GM10266 (cell line): ENCODE data around the gene UBASH3A.
"Not testable (repeated sequence)": the region's sequence is repeated elsewhere in the genome, so short reads cannot be mapped to it uniquely, and the experiment has no call there.

Source experiments
- DNase-seq: peaks from one replicate; pipeline ENCODE4 v3.0.0; 2012; ENCODE audit errors: extremely low spot score
- CTCF ChIP-seq: IDR thresholded peaks from 2 replicates; pipeline ENCODE4 v1.5.1; 2012; ENCODE audit warnings: mild to moderate bottlenecking, low read depth; ENCODE audit not compliant: control insufficient read depth, insufficient read depth; ENCODE audit errors: missing control alignments

Gene UBASH3A

GRCh38 chr21:42405064-42406013 is 1.6 kb downstream of the UBASH3A start:
- TF ChIP-seq CTCF: no peak
- no peak for DNase-seq

DNA sequence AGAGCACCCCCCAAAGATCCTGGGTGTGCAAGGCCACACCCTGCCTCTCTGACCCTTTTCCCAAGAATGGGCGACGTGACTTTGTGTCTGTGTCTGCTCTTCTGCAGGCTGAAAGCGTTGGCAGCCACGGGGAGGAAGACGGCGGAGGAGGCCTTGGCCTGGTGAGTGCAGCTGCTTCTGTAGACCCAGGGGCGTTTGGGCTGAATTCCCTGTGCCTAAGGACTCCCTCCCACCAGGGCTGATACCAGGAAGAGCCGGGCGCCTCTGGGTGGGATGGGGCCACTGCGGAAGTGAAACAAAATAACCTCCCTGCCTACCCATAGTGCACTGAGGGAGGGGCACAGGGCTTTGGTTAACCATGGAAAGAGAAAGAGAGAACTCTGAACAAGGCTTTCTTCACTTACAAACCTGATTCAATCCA is 2.5 kb downstream of the UBASH3A start:
- DNase-seq: no peak
- TF ChIP-seq CTCF: no peak

- DNase-seq: no peak
- TF ChIP-seq CTCF: no peak
Measured at GRCh38 chr21:42406866-42407265, 3.2 kb downstream of the UBASH3A start.

DNA sequence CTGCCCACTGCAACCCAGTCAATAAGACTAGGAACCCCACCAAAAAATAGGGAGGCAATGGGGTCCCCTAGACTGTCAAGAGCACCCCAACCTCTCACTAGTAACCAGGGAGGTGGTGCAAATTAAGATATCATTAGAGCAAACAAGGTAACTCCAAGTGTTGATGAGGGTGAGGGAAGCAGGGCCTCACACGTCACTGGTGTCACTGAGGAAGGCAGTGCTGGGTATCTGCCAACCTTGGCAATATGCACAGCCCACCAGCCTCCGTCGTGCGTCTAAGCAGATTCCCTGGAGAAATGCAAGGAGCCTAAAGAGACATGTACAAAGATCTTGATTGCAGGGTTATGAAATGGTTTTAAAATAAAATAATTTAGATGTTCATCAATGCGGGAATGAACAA is 3.8 kb downstream of the UBASH3A start:
- TF ChIP-seq CTCF: no peak
- DNase-seq: no peak

GRCh38 chr21:42408718-42409117 is 5.0 kb downstream of the UBASH3A start:
- not testable (repeated sequence) for DNase-seq

DNA sequence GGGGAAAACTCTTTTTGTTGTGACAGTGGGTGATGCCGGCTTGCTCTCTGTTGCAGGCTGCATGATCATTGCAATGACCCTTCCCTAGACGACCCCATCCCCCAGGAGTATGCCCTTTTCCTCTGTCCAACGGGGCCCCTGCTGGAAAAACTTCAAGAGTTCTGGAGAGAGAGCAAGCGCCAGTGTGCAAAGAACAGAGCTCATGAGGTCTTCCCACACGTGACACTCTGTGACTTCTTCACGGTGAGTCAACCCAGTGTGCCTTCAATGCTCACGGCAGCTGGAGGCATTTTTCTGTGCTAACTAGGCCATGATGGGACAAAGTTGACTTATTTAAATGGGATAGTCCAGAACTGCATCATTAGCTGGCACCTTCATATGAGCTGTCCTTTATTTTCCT is 5.7 kb downstream of the UBASH3A start:
- DNase-seq: no peak
- no peak for TF ChIP-seq CTCF

DNA sequence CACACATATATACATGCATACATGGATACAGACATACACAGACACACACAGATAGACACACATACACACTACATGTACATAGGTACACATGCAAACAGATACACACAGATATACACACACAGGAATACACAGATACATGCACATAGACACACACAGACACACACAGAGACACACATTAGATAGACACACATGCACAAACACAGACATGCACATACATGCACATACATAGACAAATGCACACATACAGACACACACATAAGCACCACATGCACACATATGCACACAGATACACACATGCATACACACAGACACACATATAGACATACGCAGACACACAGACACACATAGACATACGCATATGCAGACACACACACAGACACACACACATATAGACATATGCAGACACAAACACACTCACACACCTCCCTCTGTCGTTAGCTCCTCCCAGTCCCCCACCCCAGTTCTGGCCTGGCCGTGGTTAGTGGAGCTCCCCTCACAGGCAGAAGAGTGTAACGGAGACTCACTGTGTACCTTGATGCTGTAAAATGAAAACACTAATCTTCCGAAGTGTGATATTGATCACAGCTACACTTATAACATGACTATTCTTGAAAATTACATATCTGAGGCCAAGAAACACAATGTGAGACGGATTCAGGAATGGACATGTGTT is 7.6 kb downstream of the UBASH3A start:
- DNase-seq: no peak
- peak; percentile 27 for TF ChIP-seq CTCF
